Measurements from ENCODE around the gene DCTN2. TPM values are rescaled to one million over a fixed set of nuclear protein-coding genes. Genes with fewer than 3 reads are reported as not detected.

Gene DCTN2
- total and polyA plus RNA-seq, 2 donors (not counting 3 experiments of a cell fraction or from before 2014, with no cell fraction given), result 146 to 161 TPM

GRCh38 chr12:57584050-57584449 is 37.1 kb upstream of the DCTN2 start:
- no TSS peak for BruUV-seq (replicated peaks)
- Histone ChIP-seq H3K9ac (replicated peaks; ENCODE audit: extremely low read depth, insufficient read depth, low read length) (no peak overlapping the region), H3K36me3 (ENCODE audit: control insufficient read depth in 2 of 2, extremely low read depth in 1 of 2, insufficient read depth in 2 of 2, low read length in 2 of 2) (no peaks in the 10 kb centered on the region), H3K27ac (ENCODE audit: insufficient read depth, low read depth, low read length) (no peak overlapping the region), H3K27me3 (ENCODE audit: control insufficient read depth in 2 of 2, insufficient read depth in 2 of 2, low read length in 2 of 2) (peaks cover 18 to 25% of the 10 kb centered on the region in 2 experiments), H3K9me3 (replicated peaks; ENCODE audit: control insufficient read depth, insufficient read depth, low read length) (no peaks in the 10 kb centered on the region), H4K20me1 (replicated peaks; ENCODE audit: control insufficient read depth, extremely low read depth, insufficient read depth, low read length) (no peaks in the 10 kb centered on the region), H3K4me2 (ENCODE audit: insufficient read depth, low read length) (no peak overlapping the region), H2AFZ (ENCODE audit: low read depth, low read length) (no peak overlapping the region), H3K79me2 (ENCODE audit: control insufficient read depth, insufficient read depth, low read length) (no peaks in the 10 kb centered on the region), H3K4me3 (replicated peaks in 1 of 3; ENCODE audit: insufficient read depth in 1 of 3, low read depth in 1 of 3, low read length in 3 of 3) (no peak overlapping the region), H3K4me1 (ENCODE audit: control insufficient read depth, extremely low read depth, insufficient read depth, low read length) (no peaks in the 10 kb centered on the region), H3K9me1 (replicated peaks; ENCODE audit: control insufficient read depth, extremely low read depth, insufficient read depth, low read length) (no peaks in the 10 kb centered on the region)
- DNase-seq (ENCODE audit: low read depth, low spot score), result no peak
- ChIA-PET POLR2A (no interaction called here), CTCF (interaction anchor here (0.7 to 6.0 kb wide), 25 partner anchors 9 to 265 kb away, joined by 3 to 126 read pairs (median 7); partner anchors contain the start of genes ARHGEF25, B4GALNT1, DTX3 and GLI1)
- intact Hi-C loops (cut with micrococcal nuclease), result no loop called here
- dilution Hi-C loops (cut with MboI; ENCODE audit: extremely low pct_ligation_motif_present, low sequenced_read_pairs), result no loop called here
- FAIRE-seq, result no peak
- TF ChIP-seq GATA2 (IDR thresholded peaks at IDR 0.05; ENCODE audit: insufficient read depth, insufficient read length, low read depth, low read length) (no peak), FOS (IDR thresholded peaks at IDR 0.05; ENCODE audit: borderline replicate concordance, insufficient read depth, low read length) (no peak), POLR2A (IDR thresholded peaks at IDR 0.05; ENCODE audit: low read depth, low read length) (no peak), POLR2AphosphoS5 (IDR thresholded peaks at IDR 0.05; ENCODE audit: insufficient read depth, low read depth, low read length) (no peak), CTCF (IDR thresholded peaks at IDR 0.05; ENCODE audit: extremely low read depth in 1 of 2, insufficient read depth in 1 of 2, low read depth in 1 of 2, low read length in 2 of 2) (no peak), EZH2 (IDR thresholded peaks at IDR 0.05; ENCODE audit: borderline replicate concordance, low read depth, low read length, severe bottlenecking) (no peak), JUN (IDR thresholded peaks at IDR 0.05; ENCODE audit: borderline replicate concordance, insufficient read depth, insufficient read length, low read depth) (no peak), MYC (IDR thresholded peaks at IDR 0.05; ENCODE audit: low read depth, low read length) (no peak), MAX (IDR thresholded peaks at IDR 0.05; ENCODE audit: insufficient read depth, insufficient read length) (no peak)

Data from endothelial cell of umbilical vein (primary cell).